HepG2 (cell line): ENCODE results near the gene ATG2B.

ENCODE experiments used
- CBFB ChIP-seq: sonication (generic); formaldehyde crosslinking; IDR thresholded peaks from 2 replicates; pipeline ENCODE4 v1.4.0; 2020; ENCODE audit warnings: missing genetic modification reagents
- CENPX ChIP-seq: sonication (generic); formaldehyde crosslinking; IDR thresholded peaks from 2 replicates; pipeline ENCODE4 v1.9.0; 2021; ENCODE audit warnings: mild to moderate bottlenecking, missing genetic modification reagents, moderate library complexity
- ELK4 ChIP-seq: sonication (generic); formaldehyde crosslinking; IDR thresholded peaks from 2 replicates; pipeline ENCODE4 v1.9.0; 2021; ENCODE audit warnings: missing genetic modification reagents, borderline replicate concordance
- RBM39 ChIP-seq: fragments of 200-400 bp; formaldehyde crosslinking; IDR thresholded peaks from one replicate; pipeline ENCODE4 v1.6.1; 2018; ENCODE audit warnings: antibody characterized with exemption, mild to moderate bottlenecking, low read depth, low read length; ENCODE audit not compliant: poor library complexity, severe bottlenecking
- SRSF4 ChIP-seq: fragments of 200-400 bp; formaldehyde crosslinking; IDR thresholded peaks from one replicate; pipeline ENCODE4 v1.6.1; 2018; ENCODE audit warnings: mild to moderate bottlenecking, low read depth, low read length, moderate library complexity; ENCODE audit not compliant: poor library complexity, severe bottlenecking
- SRSF9 ChIP-seq: fragments of 200-400 bp; formaldehyde crosslinking; IDR thresholded peaks from 2 replicates; pipeline ENCODE4 v1.6.1; 2018; ENCODE audit warnings: borderline replicate concordance, mild to moderate bottlenecking, low read depth, low read length; ENCODE audit not compliant: insufficient read depth, poor library complexity, severe bottlenecking

GRCh38 chr14:96320605-96321004, 42.5 kb downstream of the ATG2B start:
- no peak for TF ChIP-seq CBFB (CRISPR knock-in tag)
- no peak for TF ChIP-seq RBM39
- no peak for TF ChIP-seq SRSF4
- no peak for TF ChIP-seq ELK4 (CRISPR knock-in tag)
- TF ChIP-seq CENPX (CRISPR knock-in tag), result no peak
- no peak for TF ChIP-seq SRSF9
